HCT116 (cell line): ENCODE measurements around the gene IL12A.

Experiments
- CTCF ChIP-seq, 3 experiments: fragments of 200-600 bp in 1 of 3; sonication (generic) in 1 of 3; IDR thresholded peaks in 2 of 3; conservative IDR thresholded peaks in 1 of 3; 2 replicates each; pipeline ENCODE4 v1.5.1; 2012 to 2017; ENCODE audit warnings: low read depth in 2 of 3, low read length in 2 of 3, antibody characterized with exemption in 1 of 3, borderline replicate concordance in 1 of 3, control low read depth in 1 of 3, mild to moderate bottlenecking in 1 of 3, mixed read lengths in 1 of 3, mixed run types in 1 of 3, moderate library complexity in 1 of 3; ENCODE audit not compliant: insufficient read depth in 1 of 3
- REST ChIP-seq: IDR thresholded peaks from 2 replicates; pipeline ENCODE4 v1.6.1; 2012; ENCODE audit warnings: low read depth
- SP1 ChIP-seq: IDR thresholded peaks from 2 replicates; pipeline ENCODE4 v1.6.1; 2012; ENCODE audit warnings: low read depth

GRCh38 chr3:160003520-160004128 lies 15.0 kb downstream of the IL12A start:
- TF ChIP-seq SP1 (no peak), CTCF (IDR thresholded peaks at IDR 0.05 in 2 of 3, conservative IDR thresholded peaks at IDR 0.05 in 1 of 3; ENCODE audit: borderline replicate concordance in 1 of 3, insufficient read depth in 1 of 3, low read depth in 2 of 3, low read length in 2 of 3) (peak; percentile 68 to 76 (median 73); a peak in 5 of 6 replicates), REST (no peak)
